Stimulated activated CD4-positive, alpha-beta T cell treated with anti-CD3 and anti-CD28 coated beads, TNF-alpha, amount 100 ng/mL, for 48 hours (primary cell): ENCODE measurements around the gene CDK6.

Source experiments
- DNase-seq, 3 donors: peaks; one replicate each; pipeline ENCODE4 v3.0.0-alpha.2; 2020; ENCODE audit warnings: low read depth in 3 of 3

The CDK6 gene

GRCh38 chr7:92708111-92709042 lies 128.0 kb downstream of the CDK6 start:
- DNase-seq = no peak

GRCh38 chr7:92707435-92707834 lies 128.9 kb downstream of the CDK6 start:
- no peak for DNase-seq

- no peak for DNase-seq
Measured at GRCh38 chr7:92706563-92706962, 129.8 kb downstream of the CDK6 start.

GRCh38 chr7:92705831-92706230 lies 130.5 kb downstream of the CDK6 start:
- DNase-seq = no peak

GRCh38 chr7:92704858-92705257 lies 131.5 kb downstream of the CDK6 start:
- no peak for DNase-seq

GRCh38 chr7:92702535-92702934 lies 133.8 kb downstream of the CDK6 start:
- no peak for DNase-seq

- no peak for DNase-seq
Measured at GRCh38 chr7:92699966-92700514, 136.3 kb downstream of the CDK6 start.

GRCh38 chr7:92699560-92699959 lies 136.8 kb downstream of the CDK6 start:
- DNase-seq = no peak

- no peak for DNase-seq
Measured at GRCh38 chr7:92698237-92698841, 138.0 kb downstream of the CDK6 start.

GRCh38 chr7:92697414-92697813 lies 139.0 kb downstream of the CDK6 start:
- DNase-seq = no peak

- DNase-seq = no peak
Measured at GRCh38 chr7:92697012-92697411, 139.4 kb downstream of the CDK6 start.

GRCh38 chr7:92696584-92696983 lies 139.8 kb downstream of the CDK6 start:
- no peak for DNase-seq

GRCh38 chr7:92695308-92696261 lies 140.8 kb downstream of the CDK6 start:
- DNase-seq = no peak

GRCh38 chr7:92694211-92694610 lies 142.2 kb downstream of the CDK6 start:
- no peak for DNase-seq

- DNase-seq = no peak
Measured at GRCh38 chr7:92693519-92693918, 142.9 kb downstream of the CDK6 start.

- DNase-seq = no peak
Measured at GRCh38 chr7:92691578-92691977, 144.8 kb downstream of the CDK6 start.

- peak in 2 of 3 donors; percentile 27 to 59 for DNase-seq
Measured at GRCh38 chr7:92685136-92686042, 151.0 kb downstream of the CDK6 start.

GRCh38 chr7:92684274-92684673 lies 152.1 kb downstream of the CDK6 start:
- no peak for DNase-seq

- DNase-seq = no peak
Measured at GRCh38 chr7:92682903-92683539, 153.4 kb downstream of the CDK6 start.

GRCh38 chr7:92682330-92682729 lies 154.0 kb downstream of the CDK6 start:
- DNase-seq = no peak
